Measurements from ENCODE around the gene CDC42BPB. TPM values are rescaled to one million over a fixed set of nuclear protein-coding genes. Genes with fewer than 3 reads are reported as not detected.
A peak's percentile ranks its signal among the peaks of the same experiment; 100 is the strongest.

Gene CDC42BPB
- total RNA-seq, 1 experiment from 2014 or later: 1.6 TPM

GRCh38 chr14:103097244-103097993 lies 40.1 kb upstream of the CDC42BPB start:
- no peaks in the 10 kb centered on the region for H3K36me3 ChIP-seq (ENCODE audit: insufficient read depth, low read length)
- no peak overlapping the region for H3K4me2 ChIP-seq (ENCODE audit: low read depth, low read length, poor library complexity, severe bottlenecking)
- H3K79me2 ChIP-seq (ENCODE audit: low read length): no peaks in the 10 kb centered on the region
- H3K9ac ChIP-seq (ENCODE audit: low read length): no peak overlapping the region
- H3K4me3 ChIP-seq (ENCODE audit: low read length): no peak overlapping the region
- no peaks in the 10 kb centered on the region for H3K9me2 ChIP-seq (replicated peaks; ENCODE audit: insufficient read depth, low read length)
- peaks cover 11% of the 10 kb centered on the region; the same call in 1 of the 2 replicates for H4K20me1 ChIP-seq (ENCODE audit: insufficient read depth, low read depth, low read length)
- H3K4me1 ChIP-seq (ENCODE audit: low read length): 0 out of 2 replicates have a peak, but pooled peaks cover 4% of the 10 kb centered on the region
- no peak overlapping the region for H2AFZ ChIP-seq (ENCODE audit: low read length)
- H3K27me3 ChIP-seq (ENCODE audit: low read length): no peaks in the 10 kb centered on the region
- no peak overlapping the region for H3K27ac ChIP-seq (ENCODE audit: low read length)
- no peak for DNase-seq
- H3K9me3 ChIP-seq (ENCODE audit: low read length): no peaks in the 10 kb centered on the region

DNA sequence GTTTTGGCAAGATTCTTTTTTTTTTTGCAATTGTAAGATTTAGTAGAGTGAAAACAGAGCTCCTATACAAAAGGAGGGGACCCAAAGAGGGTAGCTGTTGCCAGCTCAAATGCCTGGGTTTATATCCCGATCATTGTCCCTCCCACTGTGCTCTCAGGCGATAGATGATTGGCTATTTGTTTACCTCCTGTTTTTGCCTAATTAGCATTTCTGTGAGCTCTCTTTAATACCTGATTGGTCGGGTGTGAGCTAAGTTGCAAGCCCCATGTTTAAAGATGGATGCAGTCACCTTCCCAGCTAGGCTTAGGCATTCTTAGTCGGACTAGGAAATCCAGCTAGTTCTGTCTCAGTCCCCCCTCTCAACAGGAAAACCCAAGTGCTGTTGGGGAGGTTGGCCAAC lies 39.0 kb upstream of the CDC42BPB start:
- no peaks in the 10 kb centered on the region for H3K9me3 ChIP-seq (ENCODE audit: low read length)
- H3K27me3 ChIP-seq (ENCODE audit: low read length): no peaks in the 10 kb centered on the region; the same call in 1 of the 2 replicates
- no peak for DNase-seq
- H3K9ac ChIP-seq (ENCODE audit: low read length): no peak overlapping the region
- H4K20me1 ChIP-seq (ENCODE audit: insufficient read depth, low read depth, low read length): peaks cover 11% of the 10 kb centered on the region; the same call in 1 of the 2 replicates
- H3K79me2 ChIP-seq (ENCODE audit: low read length): no peaks in the 10 kb centered on the region
- no peak overlapping the region for H2AFZ ChIP-seq (ENCODE audit: low read length)
- no peaks in the 10 kb centered on the region for H3K36me3 ChIP-seq (ENCODE audit: insufficient read depth, low read length)
- H3K4me3 ChIP-seq (ENCODE audit: low read length): no peak overlapping the region
- H3K4me2 ChIP-seq (ENCODE audit: low read depth, low read length, poor library complexity, severe bottlenecking): no peak overlapping the region
- no peaks in the 10 kb centered on the region for H3K9me2 ChIP-seq (replicated peaks; ENCODE audit: insufficient read depth, low read length)
- H3K27ac ChIP-seq (ENCODE audit: low read length): no peak overlapping the region
- peaks cover 8% of the 10 kb centered on the region for H3K4me1 ChIP-seq (ENCODE audit: low read length)

DNA sequence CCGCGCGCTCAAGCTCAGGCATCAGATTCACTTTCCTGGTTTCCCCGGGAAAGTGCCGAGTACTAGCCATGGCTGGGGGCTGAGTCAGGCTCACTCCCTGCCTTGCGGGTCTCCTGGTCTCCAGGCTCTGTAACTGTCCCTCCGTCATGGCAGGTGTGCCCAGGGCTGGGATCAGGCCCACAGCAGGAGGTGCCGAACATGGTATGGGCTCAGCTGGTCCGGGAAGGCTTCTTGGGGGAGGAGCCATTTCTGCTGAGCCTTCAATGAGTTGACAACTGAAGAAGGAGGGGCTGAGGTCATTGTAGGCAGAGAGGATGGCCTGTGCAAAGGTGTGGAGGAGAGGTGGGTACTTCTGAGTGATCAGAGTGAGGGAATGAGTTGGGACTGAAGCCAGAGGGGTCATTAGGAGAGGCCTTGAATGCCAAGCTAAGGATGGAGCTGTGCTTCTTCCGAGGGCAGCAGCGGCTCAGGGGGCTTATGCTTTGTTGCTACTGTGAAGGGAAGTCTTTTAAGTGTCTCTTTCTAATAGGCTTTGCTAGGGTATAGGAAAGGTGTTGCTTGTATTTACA lies 37.9 kb upstream of the CDC42BPB start:
- no peak overlapping the region for H3K9ac ChIP-seq (ENCODE audit: low read length)
- no peaks in the 10 kb centered on the region for H3K9me3 ChIP-seq (ENCODE audit: low read length)
- no peaks in the 10 kb centered on the region; the same call in 1 of the 2 replicates for H3K27me3 ChIP-seq (ENCODE audit: low read length)
- no peak overlapping the region for H2AFZ ChIP-seq (ENCODE audit: low read length)
- no peaks in the 10 kb centered on the region for H3K9me2 ChIP-seq (replicated peaks; ENCODE audit: insufficient read depth, low read length)
- peaks cover 10% of the 10 kb centered on the region; the same call in 1 of the 2 replicates for H4K20me1 ChIP-seq (ENCODE audit: insufficient read depth, low read depth, low read length)
- H3K4me1 ChIP-seq (ENCODE audit: low read length): peaks cover 9% of the 10 kb centered on the region
- H3K36me3 ChIP-seq (ENCODE audit: insufficient read depth, low read length): no peaks in the 10 kb centered on the region
- H3K79me2 ChIP-seq (ENCODE audit: low read length): no peaks in the 10 kb centered on the region
- H3K4me2 ChIP-seq (ENCODE audit: low read depth, low read length, poor library complexity, severe bottlenecking): no peak overlapping the region
- DNase-seq: no peak
- no peak overlapping the region for H3K4me3 ChIP-seq (ENCODE audit: low read length)
- no peak overlapping the region for H3K27ac ChIP-seq (ENCODE audit: low read length)

DNA sequence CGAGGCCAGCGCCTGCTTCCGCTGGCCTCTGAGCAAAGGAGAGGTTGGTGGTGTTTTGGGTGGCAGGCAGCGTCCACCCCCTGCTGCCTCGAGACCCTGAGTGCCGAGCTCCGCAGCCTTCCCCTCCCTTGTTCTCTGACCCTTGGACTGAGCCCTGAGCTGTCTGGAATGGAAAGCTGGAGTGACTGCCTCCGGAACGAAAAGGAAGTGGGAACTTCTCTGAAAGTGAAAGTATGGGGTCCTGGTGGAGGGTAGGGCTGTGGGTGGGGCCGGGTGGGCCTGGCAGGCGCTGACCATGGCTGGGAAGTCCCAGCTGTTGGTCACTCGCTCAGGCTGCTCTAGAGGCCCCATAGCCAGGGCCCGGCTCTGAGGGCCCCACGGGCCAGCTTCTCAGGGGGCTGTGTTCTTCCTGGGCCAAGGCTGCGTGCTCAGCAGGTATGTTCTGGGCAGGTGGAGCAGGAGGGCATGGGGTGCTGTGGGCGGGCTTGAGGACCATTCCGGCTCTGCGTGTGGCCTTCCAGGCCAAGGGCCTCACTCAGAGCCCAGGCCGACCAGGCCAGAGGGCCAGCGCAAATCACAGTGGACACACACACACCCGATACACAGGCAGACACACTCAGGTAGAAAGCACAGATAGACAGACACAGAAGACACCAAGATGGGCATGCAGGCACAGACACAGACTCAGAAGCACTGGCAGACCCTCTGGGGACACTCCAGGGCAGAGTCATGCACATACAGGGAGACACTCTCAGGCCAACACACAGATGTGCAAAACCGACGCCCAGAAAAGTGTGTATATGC lies 37.3 kb upstream of the CDC42BPB start, which contains the start of gene EXOC3L4:
Gene EXOC3L4, plus strand, starts transcription at position 320 of the 804 bp plus-strand sequence. CDS start 5,495 bp downstream, outside the sequence.
- no peaks in the 10 kb centered on the region; the same call in 1 of the 2 replicates for H3K27me3 ChIP-seq (ENCODE audit: low read length)
- no peaks in the 10 kb centered on the region for H3K9me3 ChIP-seq (ENCODE audit: low read length)
- H3K4me3 ChIP-seq (ENCODE audit: low read length): no peak within 1 kb of the TSS
- H3K4me2 ChIP-seq (ENCODE audit: low read depth, low read length, poor library complexity, severe bottlenecking): no peak within 1 kb of the TSS
- DNase-seq: no peak
- H2AFZ ChIP-seq (ENCODE audit: low read length): no peak within 1 kb of the TSS
- H3K27ac ChIP-seq (ENCODE audit: low read length): no peak within 1 kb of the TSS
- 0 out of 2 replicates have a peak, but pooled peaks cover 6% of the 10 kb centered on the region for H4K20me1 ChIP-seq (ENCODE audit: insufficient read depth, low read depth, low read length)
- no peaks in the 10 kb centered on the region for H3K79me2 ChIP-seq (ENCODE audit: low read length)
- H3K9ac ChIP-seq (ENCODE audit: low read length): no peak within 1 kb of the TSS
- no peaks in the 10 kb centered on the region for H3K36me3 ChIP-seq (ENCODE audit: insufficient read depth, low read length)
- no peaks in the 10 kb centered on the region for H3K9me2 ChIP-seq (replicated peaks; ENCODE audit: insufficient read depth, low read length)
- peaks cover 9% of the 10 kb centered on the region for H3K4me1 ChIP-seq (ENCODE audit: low read length)

GRCh38 chr14:103093856-103094405 lies 36.6 kb upstream of the CDC42BPB start:
- Histone ChIP-seq H3K9me2 (replicated peaks; ENCODE audit: insufficient read depth, low read length) (no peaks in the 10 kb centered on the region), H2AFZ (ENCODE audit: low read length) (no peak overlapping the region), H3K36me3 (ENCODE audit: insufficient read depth, low read length) (no peaks in the 10 kb centered on the region), H3K4me3 (ENCODE audit: low read length) (no peak overlapping the region), H3K4me2 (ENCODE audit: low read depth, low read length, poor library complexity, severe bottlenecking) (no peak overlapping the region), H4K20me1 (ENCODE audit: insufficient read depth, low read depth, low read length) (0 out of 2 replicates have a peak, but pooled peaks cover 4% of the 10 kb centered on the region), H3K79me2 (ENCODE audit: low read length) (no peaks in the 10 kb centered on the region), H3K27me3 (ENCODE audit: low read length) (no peaks in the 10 kb centered on the region; the same call in 1 of the 2 replicates), H3K9ac (ENCODE audit: low read length) (no peak overlapping the region), H3K27ac (ENCODE audit: low read length) (no peak overlapping the region), H3K9me3 (ENCODE audit: low read length) (no peaks in the 10 kb centered on the region), H3K4me1 (ENCODE audit: low read length) (peaks cover 14% of the 10 kb centered on the region)
- DNase-seq: no peak

DNA sequence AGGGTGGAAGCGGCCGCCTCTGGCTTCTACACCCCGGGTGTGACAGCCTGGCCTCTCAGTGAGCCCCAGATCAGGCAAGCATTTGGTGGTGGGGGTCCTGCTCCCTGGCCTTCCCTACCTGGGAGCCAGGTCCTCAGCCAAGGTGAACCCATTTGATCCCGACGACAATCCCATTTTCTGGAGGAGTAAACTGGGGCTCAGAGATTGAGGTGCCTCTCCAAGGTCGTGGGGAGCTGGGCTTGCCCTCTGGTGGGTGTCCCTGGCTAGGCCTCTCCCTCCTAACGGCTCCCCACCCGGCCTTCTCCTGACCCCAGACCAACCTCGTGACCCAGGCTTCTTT lies 34.5 kb upstream of the CDC42BPB start:
- H3K36me3 ChIP-seq (ENCODE audit: insufficient read depth, low read length): no peaks in the 10 kb centered on the region
- H3K27me3 ChIP-seq (ENCODE audit: low read length): no peaks in the 10 kb centered on the region; the same call in 1 of the 2 replicates
- H2AFZ ChIP-seq (ENCODE audit: low read length): peak overlapping the region; percentile 72; the same call in 1 of the 2 replicates

GRCh38 chr14:103091041-103091882 lies 33.9 kb upstream of the CDC42BPB start:
- peak; percentile 90 for DNase-seq
- Histone ChIP-seq H3K9ac (ENCODE audit: low read length) (peak overlapping the region; percentile 40), H3K36me3 (ENCODE audit: insufficient read depth, low read length) (no peaks in the 10 kb centered on the region), H3K4me1 (ENCODE audit: low read length) (peaks cover 16% of the 10 kb centered on the region), H3K27me3 (ENCODE audit: low read length) (no peaks in the 10 kb centered on the region; the same call in 1 of the 2 replicates), H3K9me3 (ENCODE audit: low read length) (no peaks in the 10 kb centered on the region), H4K20me1 (ENCODE audit: insufficient read depth, low read depth, low read length) (0 out of 2 replicates have a peak, but pooled peaks cover 3% of the 10 kb centered on the region), H3K4me2 (ENCODE audit: low read depth, low read length, poor library complexity, severe bottlenecking) (peak overlapping the region; percentile 54), H3K27ac (ENCODE audit: low read length) (no peak overlapping the region), H3K4me3 (ENCODE audit: low read length) (peak overlapping the region; percentile 54), H3K79me2 (ENCODE audit: low read length) (no peaks in the 10 kb centered on the region), H2AFZ (ENCODE audit: low read length) (peak overlapping the region; percentile 72; the same call in 1 of the 2 replicates), H3K9me2 (replicated peaks; ENCODE audit: insufficient read depth, low read length) (no peaks in the 10 kb centered on the region)

More for the DNA sequence above, 34.5 kb upstream of the CDC42BPB start:
- H3K9me3 ChIP-seq (ENCODE audit: low read length): no peaks in the 10 kb centered on the region
- no peaks in the 10 kb centered on the region for H3K9me2 ChIP-seq (replicated peaks; ENCODE audit: insufficient read depth, low read length)
- peak overlapping the region; percentile 54 for H3K4me2 ChIP-seq (ENCODE audit: low read depth, low read length, poor library complexity, severe bottlenecking)
- H4K20me1 ChIP-seq (ENCODE audit: insufficient read depth, low read depth, low read length): 0 out of 2 replicates have a peak, but pooled peaks cover 3% of the 10 kb centered on the region
- peaks cover 16% of the 10 kb centered on the region for H3K4me1 ChIP-seq (ENCODE audit: low read length)
- DNase-seq: no peak
- H3K4me3 ChIP-seq (ENCODE audit: low read length): peak overlapping the region; percentile 54; the same call in 1 of the 2 replicates
- H3K79me2 ChIP-seq (ENCODE audit: low read length): no peaks in the 10 kb centered on the region
- no peak overlapping the region for H3K27ac ChIP-seq (ENCODE audit: low read length)
- peak overlapping the region; percentile 40 for H3K9ac ChIP-seq (ENCODE audit: low read length)
